Stimulated activated CD8-positive, alpha-beta memory T cell treated with anti-CD3 and anti-CD28 coated beads, Interleukin-15, amount 100 ng/mL, for 4 hours (primary cell): ENCODE measurements around the gene ZFHX3.
"Not testable (repeated sequence)": the region's sequence is repeated elsewhere in the genome, so short reads cannot be mapped to it uniquely, and the experiment has no call there.

Experiments
- DNase-seq, 2 donors: peaks; one replicate each; pipeline ENCODE4 v3.0.0-alpha.2; 2020; ENCODE audit warnings: low read depth in 2 of 2

Gene ZFHX3

GRCh38 chr16:73023752-73024570 is 24.0 kb downstream of the ZFHX3 start:
- no peak for DNase-seq

DNA sequence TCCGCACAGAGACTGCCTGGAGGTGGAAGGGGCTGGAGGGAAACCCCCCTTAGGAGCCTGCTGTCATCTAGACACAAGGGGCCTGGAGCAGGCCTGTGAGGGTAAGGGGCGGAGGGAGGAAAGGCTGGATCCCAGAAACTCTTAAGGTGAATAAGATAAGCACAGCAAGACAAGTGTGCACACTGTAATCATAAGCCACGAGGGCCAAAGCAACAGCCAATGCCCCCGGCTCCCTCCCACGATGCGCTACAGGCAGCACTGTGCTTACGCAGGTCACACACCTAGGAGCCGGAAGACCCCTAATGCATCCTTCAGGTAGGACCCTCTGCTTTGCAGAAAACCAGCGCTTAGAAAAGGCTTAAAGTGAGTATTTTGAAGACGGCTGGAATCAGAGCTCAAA is 24.6 kb downstream of the ZFHX3 start:
- DNase-seq, result no peak

DNA sequence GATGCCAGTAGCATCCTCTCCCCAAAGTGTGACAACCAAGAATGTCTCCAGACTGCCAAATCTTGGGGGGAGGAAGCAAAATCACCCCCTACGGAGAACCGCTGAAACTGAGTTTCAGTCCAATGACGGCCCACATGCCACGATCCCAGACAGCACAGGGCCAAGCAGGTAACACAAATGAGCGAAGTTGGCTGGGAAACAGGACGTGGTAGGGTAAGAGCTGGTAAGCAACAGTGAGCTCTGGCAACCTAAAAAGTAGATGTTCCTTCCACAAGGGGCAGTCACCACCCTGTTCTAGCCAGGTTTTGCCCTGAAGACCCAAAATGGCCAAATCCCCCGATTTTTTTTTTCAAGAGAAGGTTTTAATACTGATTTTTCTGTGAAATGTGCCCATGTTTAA is 25.4 kb downstream of the ZFHX3 start:
- no peak for DNase-seq

DNA sequence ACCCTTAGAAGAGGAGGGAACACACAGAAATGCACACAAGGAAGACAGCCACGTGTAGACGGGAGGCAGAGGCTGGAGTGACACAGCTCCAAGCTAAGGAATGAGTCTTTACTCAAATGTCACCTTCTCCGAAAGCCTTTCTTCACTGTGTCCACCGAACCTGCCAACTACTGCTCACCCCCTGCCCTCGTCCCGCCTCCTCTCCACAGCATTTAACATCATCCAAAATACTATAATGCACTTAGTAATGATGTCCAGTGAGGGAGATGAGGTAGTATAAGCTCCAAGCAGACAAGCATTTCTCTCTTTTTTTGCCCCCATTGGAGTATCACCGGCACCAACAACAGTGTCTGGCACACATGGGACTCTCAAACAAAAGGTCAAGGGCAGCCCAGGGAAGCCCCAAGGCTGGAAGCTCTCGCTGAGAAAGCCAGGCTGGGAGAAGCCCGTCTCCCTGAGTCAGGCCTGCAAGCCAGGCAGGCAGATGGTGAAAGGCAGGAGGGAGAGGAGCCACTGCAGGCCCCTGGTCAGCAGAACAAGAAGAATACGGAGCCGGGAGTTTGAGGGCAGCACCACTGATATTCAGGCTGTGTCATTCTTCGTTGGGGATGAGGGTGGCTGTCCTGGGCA is 25.9 kb downstream of the ZFHX3 start:
- DNase-seq, result no peak

GRCh38 chr16:73020409-73020884 is 27.5 kb downstream of the ZFHX3 start:
- DNase-seq, result no peak

DNA sequence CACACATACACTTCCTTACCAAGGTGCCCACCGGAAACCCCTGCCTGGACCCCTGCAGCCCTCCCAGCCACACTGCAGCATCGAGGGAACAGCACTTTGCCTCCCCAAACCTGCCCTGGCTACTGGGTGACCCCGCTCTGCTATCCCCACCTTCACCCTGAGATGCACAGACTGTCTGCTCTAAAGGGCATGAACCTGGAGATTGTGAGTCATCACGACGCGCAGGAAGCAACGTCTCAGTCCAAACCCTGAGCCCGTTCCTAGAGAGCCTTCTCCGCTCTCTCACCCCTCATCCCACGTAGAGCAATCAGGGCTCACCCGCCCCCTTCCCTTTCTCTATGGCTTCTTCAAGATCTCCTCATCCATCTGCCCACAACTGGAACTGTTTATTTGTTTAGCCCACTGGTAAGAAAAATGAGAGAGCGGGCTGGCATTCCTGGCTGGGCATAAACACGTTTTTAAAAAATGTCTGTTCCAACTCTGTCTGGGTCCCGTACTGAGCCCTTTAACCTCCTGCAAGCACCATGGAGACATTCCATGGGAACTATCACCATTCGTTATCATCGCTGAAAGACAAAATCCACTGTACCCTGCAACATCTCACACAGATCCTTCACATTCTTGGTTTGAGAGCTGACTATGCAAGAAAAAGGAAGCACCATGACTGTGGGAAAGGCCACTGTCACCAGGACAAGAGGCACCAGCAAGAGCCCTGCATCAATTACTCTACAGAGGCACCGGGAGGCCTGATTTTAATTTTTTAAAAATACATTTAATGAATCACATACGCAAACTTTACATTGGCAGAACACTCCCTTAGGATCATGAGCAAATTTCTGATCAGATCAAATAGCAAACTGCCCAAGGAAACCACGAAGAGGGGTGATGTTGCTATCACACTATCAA is 28.2 kb downstream of the ZFHX3 start:
- no peak for DNase-seq

DNA sequence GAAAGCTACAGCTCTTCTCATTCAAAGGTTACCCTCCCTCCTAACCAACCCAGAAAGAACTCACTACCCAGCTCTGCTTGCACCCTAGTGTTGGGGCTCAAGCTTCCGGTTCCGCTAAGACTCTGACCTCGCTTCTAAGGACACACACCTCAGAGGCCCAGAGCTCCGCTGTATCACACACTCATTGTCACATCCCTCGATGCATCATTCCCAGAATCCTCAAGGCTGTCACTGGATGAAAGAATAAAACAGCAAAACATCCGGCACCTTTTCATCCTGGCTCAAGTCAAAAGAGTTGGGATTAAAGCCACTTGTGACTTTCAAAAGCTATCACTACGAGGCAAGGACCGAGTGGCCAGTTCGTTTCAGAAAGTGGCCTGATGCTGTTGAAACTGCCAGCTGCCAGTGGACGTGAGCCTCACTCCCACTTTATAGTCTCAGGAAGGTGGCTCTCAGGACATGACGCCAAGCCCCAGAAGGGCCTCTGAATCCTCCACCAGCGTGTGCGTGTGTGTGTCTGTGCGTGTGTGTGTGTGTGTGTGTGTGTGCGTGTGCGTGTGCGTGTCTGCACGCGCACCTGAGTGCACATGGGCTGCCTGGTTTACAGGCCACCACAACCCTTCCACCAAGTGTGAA is 29.0 kb downstream of the ZFHX3 start:
- DNase-seq, result no peak

DNA sequence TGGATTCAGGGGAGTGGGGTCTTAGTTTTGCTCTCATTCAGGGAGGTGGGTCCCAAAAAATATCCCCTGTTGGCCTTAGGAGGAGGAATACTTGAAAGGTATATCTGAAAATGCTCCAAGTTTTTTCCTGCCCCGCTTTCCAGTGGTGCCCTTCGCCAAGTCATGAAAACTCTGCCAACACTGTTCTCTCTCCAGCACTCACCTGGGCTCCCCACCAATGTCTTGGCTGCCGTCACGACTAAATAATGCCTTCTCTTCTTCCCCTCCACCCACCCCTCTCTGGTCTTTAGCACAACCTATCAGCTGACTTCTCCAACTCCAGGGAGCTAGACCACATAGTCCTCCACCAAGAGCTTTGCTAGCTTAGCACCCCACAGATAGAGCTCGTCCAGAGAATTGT is 30.6 kb downstream of the ZFHX3 start:
- no peak for DNase-seq

DNA sequence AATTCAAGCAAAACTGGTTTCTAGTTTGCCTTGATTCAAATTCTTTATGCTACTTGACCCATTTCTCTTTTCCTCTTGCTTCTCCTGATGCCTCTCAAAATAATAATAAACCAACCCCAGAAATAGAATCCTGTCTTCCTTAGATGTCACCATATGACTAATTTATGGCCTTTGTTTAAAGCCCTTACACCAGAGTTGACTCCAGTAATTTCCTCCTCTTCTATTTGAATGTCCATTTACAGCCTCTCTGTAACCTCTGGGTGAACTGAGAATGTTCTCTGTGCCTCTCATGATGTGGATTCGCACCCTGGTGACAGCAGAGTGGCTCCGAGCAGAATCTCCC is 31.5 kb downstream of the ZFHX3 start:
- DNase-seq, result no peak

DNA sequence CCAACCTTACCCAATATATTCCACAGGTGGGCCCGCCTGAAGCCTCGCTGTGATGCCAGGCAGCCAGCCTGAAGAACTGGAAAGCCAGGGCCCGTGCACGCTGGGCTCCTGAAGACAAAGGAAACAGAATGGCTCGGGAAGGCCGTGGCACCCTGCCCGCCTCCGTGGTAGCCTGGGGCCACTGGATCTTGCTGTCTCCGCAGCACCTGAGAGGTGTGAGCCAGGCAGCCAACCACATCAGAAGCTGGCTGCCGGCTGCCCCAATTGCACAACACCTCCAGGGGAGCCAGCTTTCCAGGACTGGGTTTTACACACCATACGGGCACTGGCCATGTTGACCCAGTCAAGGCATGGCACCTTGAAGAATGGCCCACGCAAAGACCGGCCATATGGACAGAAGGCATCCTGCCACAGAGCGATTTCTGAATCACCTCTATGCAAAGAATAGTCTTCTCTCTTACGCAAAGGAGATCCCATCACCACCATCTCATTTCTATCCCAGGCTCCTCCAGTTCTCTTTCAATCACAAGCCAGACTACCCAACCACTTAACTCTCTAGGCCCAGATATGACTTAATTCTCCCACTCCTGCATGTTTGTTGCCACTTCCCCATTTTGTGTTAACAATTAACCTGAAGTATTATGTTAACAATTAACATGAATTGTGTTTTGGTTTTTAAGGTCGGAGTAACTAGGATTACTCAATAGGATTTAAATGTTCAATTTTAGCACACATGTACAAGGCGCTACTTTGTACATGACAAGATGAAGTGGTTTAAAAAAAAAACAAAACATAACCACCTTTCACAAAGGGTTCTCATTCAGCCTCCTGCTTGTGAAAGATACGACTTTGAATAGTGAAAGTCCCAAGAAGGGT is 32.1 kb downstream of the ZFHX3 start:
- DNase-seq, result no peak

DNA sequence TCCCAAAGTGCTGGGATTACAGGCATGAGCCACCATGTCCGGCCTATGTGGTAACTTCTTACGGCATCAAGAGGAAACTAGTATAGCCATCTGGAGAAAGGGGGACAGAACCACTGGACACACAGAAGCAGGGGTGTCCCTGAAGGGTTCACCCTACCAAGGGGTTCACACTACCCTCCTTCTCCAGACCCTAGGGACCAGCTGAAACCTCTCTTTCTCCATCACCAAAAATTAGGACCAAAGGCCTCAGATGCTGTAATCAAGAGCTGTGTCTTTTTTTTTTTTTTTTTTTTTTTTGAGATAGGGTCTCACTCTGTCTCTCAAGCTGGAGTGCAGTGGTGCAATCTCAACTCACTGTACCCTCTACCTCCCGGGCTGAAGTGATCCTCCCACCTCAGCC is 33.2 kb downstream of the ZFHX3 start:
- DNase-seq, result no peak

DNA sequence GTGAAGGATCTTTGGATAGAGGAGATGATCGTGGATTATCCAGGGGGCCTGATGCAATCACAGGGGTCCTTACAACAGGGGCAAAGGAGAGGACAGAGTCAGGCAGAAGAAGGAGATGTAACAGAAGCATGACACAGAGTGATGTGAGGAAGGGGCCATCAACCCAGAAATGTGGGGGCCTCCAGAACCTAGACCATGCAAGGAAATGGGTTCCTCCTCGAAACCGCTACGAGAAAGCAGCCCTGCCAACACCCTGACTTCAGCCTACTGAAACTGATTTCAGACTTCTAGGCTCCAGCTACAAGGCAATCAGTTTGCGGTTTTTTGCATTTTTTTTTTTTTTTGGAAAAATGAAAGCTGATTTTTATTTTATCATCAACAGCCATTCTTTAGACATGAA is 34.0 kb downstream of the ZFHX3 start:
- no peak for DNase-seq

DNA sequence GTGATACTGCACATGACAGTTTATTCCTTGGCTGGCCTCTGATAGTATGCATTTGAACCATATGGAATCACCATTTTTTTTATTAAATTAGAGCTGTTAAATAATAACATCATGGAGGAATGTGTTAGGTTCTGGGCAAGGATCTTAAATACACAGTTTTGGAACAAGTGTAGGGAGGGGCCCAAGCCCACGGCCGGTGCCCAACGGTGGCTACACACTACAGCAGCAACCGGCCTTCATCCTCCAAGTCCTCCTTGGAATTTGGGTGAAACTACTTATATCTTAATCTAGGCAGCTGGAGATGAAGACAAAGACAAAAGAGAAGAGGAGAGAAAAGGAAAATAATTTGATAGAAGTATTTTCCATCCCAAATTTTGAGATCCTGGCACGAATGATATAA is 35.6 kb downstream of the ZFHX3 start:
- no peak for DNase-seq

DNA sequence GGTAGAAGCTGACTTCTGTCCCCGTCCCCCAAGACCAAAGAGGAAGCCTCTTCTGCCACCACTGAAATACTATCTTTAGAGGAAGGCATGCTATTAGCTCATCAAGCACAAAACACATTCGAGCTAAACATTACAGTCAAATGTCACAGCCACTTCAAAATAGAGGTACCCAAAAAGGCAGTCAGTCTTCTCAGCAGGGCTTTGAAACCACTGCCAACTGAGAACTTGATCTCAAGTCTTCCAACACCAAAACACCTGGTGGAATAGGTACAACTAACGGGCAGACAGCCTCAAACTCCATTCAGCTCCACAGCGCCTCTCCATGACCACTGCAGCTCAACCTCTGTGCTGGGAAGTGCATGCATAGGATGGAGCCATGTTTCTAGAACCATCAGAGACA is 36.0 kb downstream of the ZFHX3 start:
- DNase-seq, result no peak

DNA sequence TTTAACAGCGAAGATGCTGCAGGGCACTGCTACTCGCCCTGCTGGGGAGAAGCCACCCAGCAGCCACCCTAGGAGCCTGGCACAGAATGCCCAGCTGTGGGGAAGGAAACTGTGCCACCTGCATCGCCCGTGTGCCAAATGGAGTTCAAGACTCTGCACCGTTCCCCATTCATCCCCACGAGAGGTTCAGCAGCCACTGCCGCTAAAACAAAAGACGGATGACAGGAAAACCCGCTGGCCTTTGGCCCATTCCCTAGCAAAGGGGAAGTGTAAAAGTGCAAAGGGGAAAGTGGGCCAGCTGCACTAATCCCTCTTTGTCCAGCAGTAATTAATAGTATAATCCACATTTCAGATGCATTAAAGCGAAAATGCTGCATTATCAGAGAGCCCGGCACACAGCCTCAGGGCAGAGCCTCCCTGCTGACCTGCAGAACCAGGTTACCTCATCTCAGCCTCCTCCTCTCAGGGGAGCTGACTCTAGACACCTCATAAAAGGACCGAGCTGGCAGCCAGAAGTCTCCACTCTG is 37.7 kb downstream of the ZFHX3 start:
- DNase-seq, result no peak

DNA sequence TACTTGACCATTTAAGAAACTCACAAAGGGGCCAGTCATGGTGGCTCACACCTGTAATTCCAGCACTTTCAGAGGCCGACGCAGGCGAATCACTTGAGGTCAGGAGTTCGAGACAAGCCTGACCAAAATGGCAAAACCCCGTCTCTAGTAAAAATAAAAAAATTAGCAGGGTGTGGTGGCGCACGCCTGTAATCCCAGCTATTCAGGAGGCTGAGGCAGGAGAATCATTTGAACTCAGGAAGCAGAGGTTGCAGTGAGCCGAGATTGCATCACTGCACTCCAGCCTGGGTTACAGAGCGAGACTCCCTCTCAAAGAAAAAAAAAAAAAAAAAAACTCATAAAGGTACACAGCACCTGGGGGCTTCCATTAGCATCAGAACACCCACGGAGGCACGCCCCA is 38.2 kb downstream of the ZFHX3 start:
- not testable (repeated sequence) for DNase-seq

- DNase-seq, result no peak
Observed at GRCh38 chr16:73006026-73006425, 41.9 kb downstream of the ZFHX3 start.

DNA sequence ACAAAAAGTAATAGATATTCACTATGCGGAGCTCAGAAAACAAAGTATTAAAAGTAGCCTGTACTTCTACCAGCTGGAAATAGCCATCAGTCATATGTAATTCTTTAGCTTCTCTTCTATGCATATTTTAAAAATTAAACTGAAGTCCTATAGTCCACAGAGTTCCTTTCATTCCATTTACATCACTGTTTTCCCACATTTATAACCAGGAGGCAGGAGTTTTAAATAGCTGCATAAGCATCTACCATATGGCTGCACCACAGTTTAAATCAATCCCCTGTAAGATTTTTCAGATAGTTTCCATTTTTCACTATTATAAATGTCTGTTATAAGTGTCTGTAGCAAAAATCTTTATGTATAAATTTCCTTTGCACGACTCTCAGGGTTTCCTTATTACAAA is 45.1 kb downstream of the ZFHX3 start:
- DNase-seq, result no peak

- no peak for DNase-seq
Observed at GRCh38 chr16:73000907-73001521, 46.9 kb downstream of the ZFHX3 start.
